Left ventricle myocardium superior (tissue), 1 donor: ENCODE data around the gene CYGB. TPM values are rescaled to one million over a fixed set of nuclear protein-coding genes. Genes with fewer than 3 reads are reported as not detected.

Source experiments
- ATAC-seq: fragments of 200-7000 bp; cut with Tn5 transposase; one replicate; pipeline ENCODE4 v1.9.1; 2020; ENCODE audit warnings: mild to moderate bottlenecking, moderate library complexity
- DNase-seq: peaks from one replicate; pipeline ENCODE4 v3.0.0-alpha.2; 2020
- intact Hi-C: fragments of 100-400 bp; cut with micrococcal nuclease; formaldehyde crosslinking; loops from one replicate; pipeline ENCODE4 v1.11.0; 2022
- total RNA-seq: library from RNA; stranded (reverse); fragmentation: NEBNext Ultra II Directional; extraction: Animal tissue kit (Norgen Biotek cat#: 25700); gene quantifications from one replicate; pipeline ENCODE4 v1.2.1, GENCODE V29; 2021
- donor health status: DM: no; HTN: yes; CAD: no; lungs with severe emphysema.

Gene CYGB
- total RNA-seq, 1 donor from 2014 or later: 28.0 TPM

DNA sequence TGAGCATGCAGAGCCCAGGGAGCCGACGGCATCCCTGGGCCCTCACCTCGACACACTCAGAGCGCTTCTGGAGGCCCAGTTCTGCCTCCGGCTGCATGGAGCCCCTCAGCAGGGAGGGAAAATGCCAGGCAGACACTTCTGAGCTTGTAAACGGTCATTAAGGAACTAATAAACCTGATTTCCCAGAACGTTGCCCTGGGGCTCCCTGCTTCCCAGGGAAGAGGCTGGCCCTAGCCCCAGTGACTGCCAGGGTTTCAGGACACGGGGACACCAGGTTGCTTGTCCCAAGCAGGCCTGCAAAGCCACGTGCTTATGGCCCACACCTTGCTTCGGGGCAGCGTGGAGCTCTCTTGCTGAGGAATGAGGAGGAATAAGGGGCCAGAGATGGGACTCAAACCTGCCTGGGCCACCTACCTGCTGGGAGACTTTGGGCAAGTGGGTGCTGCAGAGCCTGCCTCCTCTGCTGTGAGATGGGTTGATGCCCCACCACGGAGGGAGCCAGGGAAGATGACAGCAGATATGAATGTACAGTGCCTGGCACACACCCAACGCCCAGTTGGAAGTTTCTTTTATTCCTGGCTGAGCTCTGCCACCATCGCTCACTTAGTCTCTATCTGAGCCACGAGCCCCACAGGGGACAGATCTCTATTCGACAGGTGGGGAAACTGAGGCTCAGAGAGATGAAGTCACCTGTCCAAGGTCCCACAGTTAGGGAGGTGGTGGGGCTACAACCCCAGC is 41.7 kb downstream of the CYGB start:
- ATAC-seq: no peak
- intact Hi-C loops: no loop called here

DNA sequence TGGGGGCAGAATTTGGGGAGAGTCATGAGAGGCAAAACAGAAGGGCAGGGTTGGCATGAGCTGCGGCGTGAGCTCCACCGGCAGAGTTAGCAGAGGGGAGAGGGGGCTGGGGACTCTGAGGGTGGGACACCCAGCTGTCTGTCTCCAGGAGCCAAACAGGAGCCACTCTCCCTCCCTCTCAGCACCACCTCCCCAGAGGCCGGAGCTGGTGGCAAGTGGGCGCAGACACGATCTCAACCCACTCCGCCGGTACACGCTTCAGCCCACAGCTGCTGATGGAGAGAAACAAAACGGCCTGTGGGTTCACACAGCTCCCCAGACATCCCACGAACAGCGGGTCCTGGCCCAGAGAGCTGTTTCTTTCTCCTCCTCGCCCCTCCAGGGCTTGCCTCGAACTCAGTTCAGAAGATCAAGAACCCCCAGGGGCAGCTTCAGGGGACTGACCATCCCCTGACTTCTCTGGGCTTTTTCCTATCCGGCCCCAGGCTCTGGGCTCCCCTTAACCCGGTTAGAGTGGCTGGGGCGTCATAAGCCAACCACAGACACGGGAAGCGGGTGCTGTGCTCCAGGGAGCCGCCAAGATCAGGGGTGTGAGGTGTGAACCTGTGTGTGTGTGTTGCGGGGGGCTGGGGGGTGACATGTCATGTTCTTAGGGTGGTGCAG is 43.9 kb downstream of the CYGB start:
- ATAC-seq (no peak), DNase-seq (no peak)
- intact Hi-C loops: no loop called here

More for the DNA sequence above, 41.7 kb downstream of the CYGB start:
- DNase-seq: no peak

DNA sequence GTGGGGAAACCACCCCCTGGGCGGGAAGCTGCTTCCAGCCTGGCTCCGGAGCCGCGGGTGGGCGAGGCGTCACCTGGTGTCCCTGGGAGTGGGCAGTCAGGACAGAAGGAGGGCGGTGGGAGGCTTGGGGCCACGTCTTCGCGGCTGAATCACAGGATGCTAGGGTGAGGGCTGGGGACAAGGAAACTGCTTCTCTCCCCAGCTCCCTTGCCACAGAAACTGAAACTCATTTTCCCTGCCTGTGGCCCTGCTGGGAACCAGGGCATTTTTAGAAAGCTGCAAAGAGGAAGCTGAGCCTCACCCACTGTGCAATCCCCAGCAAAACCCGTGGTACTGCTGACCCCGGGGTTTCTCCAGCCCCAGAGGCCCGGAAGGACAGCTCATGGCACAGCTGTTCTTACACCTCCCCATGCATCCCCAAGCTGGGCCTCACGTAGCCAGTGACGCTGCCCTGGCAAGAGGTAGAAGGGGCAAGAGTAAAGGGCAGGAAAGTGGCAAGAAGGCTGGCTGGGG is 44.5 kb downstream of the CYGB start:
- DNase-seq (peak; percentile 75), ATAC-seq (peak; percentile 56)
- intact Hi-C loops: no loop called here

DNA sequence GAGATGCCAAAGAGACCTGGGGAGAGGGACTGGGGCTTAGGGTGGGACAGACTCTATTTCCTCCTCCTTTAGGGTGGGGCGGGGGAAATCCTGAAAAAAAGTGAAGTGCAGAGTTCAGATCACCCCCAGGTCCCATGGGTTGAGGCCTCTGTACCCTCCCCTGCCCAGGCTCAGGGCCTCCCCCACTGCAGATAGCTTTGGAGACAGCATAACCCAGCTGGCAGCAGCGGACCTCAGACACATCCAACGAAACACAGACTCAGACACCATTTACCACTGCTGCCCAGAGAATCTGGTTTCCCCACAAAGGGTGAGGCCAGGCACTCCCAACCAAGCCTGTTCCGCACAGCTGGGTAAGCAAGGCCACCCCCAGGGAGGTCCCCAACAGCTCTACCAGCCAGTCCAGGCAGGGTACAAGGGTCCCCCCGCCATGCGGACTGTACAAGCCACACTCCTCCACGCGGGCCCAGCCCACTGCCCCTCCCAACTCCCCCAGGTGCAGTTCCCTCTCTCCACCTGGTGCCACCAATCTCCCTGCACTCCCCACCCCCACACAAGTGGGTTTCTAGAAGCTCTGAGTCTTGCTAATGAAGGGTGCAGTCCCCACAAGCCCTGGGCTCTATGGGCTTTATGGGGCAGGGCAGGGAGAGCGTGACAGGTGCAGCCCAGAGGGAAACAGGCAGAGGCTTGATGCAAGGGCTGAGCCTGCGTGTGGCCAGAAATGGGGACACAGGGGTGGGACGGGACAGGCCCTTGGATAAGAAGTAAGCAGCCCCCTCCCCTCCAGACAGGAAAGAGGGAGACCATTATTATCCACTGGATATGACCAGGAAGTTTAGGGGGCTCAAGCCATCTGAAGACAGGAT is 45.2 kb downstream of the CYGB start:
- intact Hi-C loops: no loop called here
- no peak for DNase-seq
- ATAC-seq: peak; percentile 32

DNA sequence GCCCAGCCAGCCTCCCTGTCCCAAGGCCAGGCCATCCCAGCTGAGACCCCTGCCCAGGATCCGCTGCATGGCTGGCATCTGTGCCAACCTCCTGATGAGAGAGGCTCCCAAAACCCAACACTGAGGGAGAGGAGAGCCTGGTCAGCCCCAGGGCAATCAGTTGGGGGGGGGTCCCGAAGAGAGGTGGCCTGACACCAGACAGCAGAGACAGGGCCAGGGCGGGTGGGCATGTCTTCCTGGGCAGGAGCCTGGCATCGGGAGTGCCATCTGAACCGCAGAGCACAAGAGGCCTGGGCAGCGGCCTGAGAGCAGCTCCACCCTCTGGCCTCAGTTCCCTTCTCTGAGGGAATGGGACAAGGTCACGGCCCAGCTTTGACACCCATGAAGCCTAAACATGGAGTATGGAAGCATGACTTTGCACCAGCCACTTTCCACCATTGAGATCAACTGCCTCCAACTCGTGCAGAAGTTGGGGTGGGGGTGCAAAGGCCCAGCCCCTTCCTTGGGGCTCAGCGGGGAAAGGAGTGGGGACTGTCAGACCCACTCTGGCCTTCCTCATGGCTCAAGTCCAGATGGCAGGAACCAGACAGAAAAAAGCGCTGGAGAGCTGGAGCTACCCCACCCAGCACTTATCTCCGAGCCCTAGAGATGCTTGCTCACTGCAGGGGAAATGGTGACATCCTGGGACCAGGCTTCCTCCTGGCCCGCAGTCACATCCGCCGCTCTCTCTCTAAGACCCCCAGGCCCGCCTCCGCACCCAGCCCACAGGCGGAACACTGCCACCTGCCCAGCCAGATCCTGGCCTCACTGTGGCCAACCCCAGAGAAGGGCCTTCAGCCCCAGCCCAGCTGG is 46.0 kb downstream of the CYGB start:
- DNase-seq: no peak
- intact Hi-C loops: no loop called here
- peak; percentile 36 for ATAC-seq

DNA sequence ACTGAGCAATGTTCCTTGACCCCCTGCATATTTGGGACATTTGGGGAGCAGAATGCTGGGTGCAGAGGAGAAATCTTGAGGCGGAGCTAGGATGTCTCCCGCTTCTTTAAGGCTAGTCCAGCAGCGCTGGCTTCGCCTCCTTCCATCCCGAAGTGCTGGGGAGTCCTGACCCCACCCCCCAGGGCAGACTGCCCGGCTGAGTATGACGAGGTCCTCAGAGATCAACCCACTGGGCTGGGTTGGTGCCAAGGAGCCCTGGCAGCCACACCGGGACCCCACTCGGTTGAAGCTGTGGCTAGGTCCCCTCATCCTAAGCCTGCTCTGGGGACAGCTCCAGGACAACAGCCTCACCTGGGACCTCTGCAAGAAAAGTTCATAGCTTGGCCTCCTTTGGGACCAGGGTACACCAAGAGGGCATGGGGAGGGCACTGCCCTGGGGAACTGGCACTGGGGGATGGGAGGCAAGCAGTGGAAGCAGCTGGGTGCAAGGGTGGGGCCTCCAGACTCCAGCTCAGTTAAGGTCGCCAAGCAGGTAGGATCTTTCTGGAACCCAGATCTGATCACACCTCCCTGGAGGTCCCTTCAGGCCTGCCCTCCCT is 47.3 kb downstream of the CYGB start:
- no peak for ATAC-seq
- intact Hi-C loops: no loop called here

DNA sequence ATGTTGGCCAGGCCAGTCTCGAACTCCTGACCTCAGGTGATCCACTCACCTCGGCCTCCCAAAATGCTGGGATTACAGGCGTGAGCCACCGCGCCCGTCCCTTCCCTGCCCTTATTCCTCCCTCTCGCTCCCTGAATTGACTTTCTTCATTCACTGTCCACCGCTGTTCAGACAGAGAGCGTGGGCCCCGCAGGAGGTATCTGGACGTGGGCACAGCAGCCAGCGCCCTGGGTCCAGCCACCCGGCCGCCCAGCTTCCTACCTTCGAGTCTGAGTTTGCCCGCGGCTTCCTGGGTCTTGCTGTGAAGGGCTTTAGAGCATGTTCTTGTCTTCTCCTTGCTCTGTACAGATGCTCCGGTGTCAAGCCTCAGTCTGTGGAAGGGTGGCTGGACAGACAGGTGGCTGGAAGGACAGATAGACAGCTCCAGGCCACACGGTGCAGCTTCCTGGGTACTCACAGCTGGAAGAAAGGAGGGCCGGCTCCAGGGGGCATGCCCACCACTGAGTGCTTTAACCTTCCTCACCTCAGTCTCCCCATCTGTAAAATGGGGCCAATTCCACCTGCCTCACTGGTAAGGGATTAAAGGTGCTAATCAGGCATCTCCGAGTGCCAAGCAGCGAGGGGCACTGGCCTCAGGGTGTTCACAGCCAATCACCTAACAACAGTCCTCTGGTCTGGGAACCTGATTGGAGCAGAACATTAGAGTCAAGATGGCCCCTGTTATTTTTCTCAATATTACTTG is 49.9 kb downstream of the CYGB start:
- no peak for DNase-seq
- intact Hi-C loops: no loop called here
- ATAC-seq: no peak

More for the DNA sequence above, 47.3 kb downstream of the CYGB start:
- no peak for DNase-seq

DNA sequence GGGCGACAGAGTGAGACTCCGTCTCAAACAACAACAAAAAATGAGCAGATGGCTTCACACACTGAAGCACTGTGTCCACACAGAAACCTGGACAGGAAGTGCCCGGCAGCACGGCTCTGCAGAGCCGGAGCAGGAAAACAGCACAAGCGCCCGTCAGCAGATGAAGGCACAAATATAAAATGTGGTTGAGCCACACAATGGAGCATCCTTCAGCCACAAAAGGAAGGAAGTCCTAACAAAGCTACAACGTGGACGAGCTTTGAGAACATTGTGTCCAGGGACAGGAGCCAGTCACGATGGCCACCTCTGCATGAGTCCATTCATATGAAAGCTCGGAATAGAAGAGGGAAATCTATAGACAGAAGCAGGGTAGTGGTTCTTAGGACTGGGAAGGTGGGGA is 51.9 kb downstream of the CYGB start:
- DNase-seq (peak; percentile 70), ATAC-seq (peak; percentile 72)
- intact Hi-C loops: no loop called here

DNA sequence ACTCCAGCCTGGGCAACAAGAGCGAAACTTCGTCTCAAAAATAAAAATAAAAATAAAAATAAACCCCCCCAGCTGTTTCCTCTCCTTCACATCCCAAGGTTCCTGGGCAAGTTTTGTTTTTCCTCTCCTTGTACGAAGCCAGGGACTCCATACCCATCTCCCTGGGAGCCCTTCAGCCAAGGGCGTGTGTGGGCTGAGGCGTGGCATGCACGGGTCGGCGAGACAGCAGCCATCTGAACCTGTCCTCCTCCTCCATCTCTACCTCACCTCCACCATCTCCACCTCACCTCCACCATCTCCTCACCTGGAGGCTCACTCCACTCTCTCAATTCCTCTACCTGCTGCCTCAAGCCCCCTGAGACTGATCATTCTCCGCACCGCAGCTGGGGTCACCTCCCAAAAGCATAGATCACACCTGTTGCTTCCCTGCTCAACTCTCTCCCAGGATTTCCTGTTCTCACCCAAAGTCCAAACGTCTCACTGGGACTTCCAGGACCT is 53.2 kb downstream of the CYGB start:
- ATAC-seq: no peak
- no peak for DNase-seq
- intact Hi-C loops: no loop called here

DNA sequence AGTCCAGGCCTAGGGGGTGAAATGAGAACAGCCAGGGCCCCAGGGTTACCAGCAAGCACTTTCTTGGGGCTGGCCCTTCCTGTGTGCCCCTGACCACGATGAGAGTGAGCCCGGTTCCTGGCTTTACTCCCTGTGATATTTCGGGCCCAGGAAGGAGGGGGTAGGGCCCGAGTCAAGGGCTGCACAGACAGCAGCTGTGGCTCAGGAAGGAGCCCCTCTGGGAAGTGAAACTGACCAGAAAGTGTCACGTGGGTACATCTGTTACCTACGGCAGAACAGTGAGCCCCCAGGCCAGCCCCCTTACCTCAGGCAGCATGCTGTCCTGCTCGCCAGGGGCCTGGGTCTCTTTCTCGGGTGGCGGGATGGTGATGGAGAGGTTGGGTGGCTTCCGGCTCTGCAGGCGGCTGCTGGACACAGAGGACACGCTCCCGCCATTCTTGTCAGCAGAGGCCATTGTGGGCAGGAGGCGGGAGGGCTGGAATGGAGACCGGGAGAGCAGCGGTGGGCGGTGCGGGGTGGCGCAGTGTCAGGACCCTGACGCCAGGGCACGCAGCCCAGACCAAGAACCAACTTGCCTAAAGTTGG is 56.3 kb downstream of the CYGB start:
- intact Hi-C loops: no loop called here
- peak; percentile 50 for ATAC-seq
- DNase-seq: no peak

DNA sequence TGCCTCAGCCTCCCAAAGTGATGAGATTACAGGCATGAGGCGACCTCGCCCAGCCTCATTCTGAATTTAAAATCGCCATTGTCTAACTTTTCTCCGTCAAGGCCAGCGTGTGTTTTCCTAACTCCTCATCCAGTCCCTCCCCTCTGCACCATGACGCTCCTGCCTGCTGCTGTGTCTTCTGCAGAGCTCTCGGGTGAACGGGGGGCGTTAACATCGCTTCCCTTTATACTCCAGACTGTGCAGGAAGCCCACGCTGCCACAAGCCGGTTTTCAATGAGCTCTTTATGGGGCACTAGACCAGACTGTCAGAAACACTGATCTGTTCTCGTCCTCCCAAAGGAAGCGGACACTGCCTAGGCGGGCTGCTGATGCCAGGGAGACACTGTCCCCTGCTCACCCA is 56.9 kb downstream of the CYGB start:
- ATAC-seq (peak; percentile 5), DNase-seq (no peak)
- intact Hi-C loops: no loop called here

DNA sequence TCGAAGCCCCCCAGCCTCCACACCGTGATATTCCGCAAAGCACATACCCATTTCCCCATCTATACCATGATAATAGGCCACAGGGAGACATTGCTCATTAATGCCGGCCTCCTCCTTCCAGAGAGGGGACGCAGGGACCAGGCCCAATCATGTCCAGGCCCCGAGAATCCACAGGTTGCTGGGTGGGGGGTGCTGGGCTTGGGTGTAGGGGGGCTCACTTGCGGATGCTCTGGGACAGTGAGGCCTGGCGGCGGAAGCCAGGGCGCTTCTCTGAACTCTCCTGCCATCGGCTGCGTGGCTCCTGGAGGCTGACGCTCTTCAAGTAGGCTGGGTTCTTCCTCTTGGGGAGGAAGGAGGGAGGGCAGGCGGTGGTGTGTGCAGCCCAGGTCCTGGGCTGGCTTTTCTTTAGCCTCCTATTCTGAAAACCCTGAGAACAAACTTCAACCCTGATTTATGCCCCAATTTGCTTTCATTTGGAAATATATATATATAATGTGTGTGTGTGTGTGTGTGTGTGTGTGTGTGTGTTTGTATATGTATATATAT is 57.9 kb downstream of the CYGB start:
- intact Hi-C loops: no loop called here
- DNase-seq: no peak
- no peak for ATAC-seq

DNA sequence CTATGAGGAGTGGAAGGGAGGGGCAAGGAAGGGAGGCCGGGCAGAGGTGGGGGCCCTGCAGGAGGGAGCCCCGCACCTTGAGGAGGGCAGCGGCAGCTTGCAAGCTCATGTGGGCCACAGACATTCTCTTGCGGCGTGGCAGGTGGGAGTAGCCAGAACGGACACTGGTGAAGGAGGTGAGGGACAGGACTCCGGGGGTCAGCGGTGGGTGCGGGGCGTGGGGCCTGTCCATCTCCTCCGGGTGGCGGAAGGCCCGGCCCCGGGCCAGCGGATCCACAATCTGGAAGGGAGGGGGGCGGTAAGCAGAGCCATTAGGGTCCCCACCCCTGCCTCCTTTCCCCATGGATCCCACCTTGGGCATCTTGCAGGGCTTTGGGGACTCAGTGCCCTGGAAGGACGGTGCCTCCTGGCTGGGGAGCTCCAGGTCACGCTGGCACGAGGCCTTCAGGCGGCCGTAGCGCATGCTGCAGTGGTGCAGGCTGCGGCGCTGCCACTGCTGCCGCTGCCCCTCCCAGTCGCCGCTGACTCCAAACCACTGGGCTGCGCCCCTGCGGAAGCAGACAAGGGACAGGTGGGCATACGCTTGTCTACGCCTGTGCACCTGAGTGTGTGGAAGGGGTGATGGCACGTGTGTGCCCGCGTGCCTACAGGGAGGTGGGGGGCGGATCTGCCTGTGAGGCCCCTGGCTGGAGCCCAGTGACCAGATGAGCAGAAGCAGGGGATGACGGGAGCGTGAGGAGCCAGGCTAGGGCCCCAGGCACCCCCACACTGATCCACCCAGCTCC is 58.6 kb downstream of the CYGB start:
- DNase-seq (no peak), ATAC-seq (no peak)
- intact Hi-C loops: no loop called here

DNA sequence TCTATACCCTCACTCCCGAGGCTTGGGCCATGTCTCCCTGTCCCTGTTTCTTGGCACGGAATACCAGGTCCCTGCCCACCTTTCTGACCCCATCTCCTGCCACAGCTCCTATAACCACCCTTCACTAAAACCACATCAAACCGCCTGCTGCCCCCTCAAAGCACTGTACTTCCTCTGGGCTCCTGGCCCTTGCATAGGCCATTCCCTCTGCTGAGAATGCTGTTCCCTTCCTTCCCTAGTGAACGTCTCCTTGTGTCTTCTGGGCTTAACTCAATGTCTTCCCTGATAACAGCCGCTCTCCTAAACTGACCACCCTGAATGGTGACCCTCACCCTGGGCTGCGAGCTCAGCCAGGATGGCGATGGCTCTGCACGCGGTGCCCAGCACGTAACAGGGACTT is 59.4 kb downstream of the CYGB start:
- ATAC-seq (no peak), DNase-seq (no peak)
- intact Hi-C loops: no loop called here

DNA sequence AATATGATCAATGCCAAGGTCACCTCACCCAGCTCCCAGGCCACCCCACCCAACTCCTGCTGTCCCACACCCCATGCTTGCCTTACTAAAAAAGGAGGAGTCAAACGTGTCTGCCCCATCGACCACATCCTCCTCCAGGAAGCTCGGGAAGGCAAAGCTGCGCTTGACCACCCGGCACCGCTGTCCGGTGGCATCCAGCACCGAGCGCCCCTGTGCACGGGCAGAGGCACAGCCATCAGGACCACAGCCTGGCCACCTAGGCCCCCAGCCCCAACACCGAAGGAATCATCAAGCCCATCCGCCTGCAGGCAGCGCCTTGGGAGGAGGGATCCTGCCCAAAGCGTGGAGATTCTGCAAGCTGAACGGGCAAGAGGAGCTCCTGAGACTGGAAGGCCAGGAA is 59.9 kb downstream of the CYGB start:
- DNase-seq (no peak), ATAC-seq (no peak)
- intact Hi-C loops: no loop called here
